Upper lobe of right lung (tissue), 1 donor: ENCODE results near the gene TXNRD1. TPM values are rescaled to one million over a fixed set of nuclear protein-coding genes. Genes with fewer than 3 reads are reported as not detected.
"Not testable (repeated sequence)": the region's sequence is repeated elsewhere in the genome, so short reads cannot be mapped to it uniquely, and the experiment has no call there.

Experiments
- ATAC-seq: fragments of 200-7000 bp; cut with Tn5 transposase; one replicate; pipeline ENCODE4 v1.9.1; 2020; ENCODE audit warnings: mild to moderate bottlenecking, moderate library complexity
- DNase-seq: peaks from one replicate; pipeline ENCODE4 v3.0.0-alpha.2; 2020
- H3K27ac ChIP-seq: fragments of 200-600 bp; one replicate; pipeline ENCODE4 v1.8.0; 2022
- H3K27me3 ChIP-seq: fragments of 200-600 bp; one replicate; pipeline ENCODE4 v1.8.0; 2022; ENCODE audit warnings: mild to moderate bottlenecking
- H3K36me3 ChIP-seq: fragments of 200-600 bp; one replicate; pipeline ENCODE4 v1.8.0; 2022
- H3K4me1 ChIP-seq: fragments of 200-600 bp; one replicate; pipeline ENCODE4 v1.8.0; 2022
- H3K4me3 ChIP-seq: fragments of 200-600 bp; one replicate; pipeline ENCODE4 v1.8.0; 2022; ENCODE audit warnings: mild to moderate bottlenecking
- H3K9me3 ChIP-seq: fragments of 200-600 bp; one replicate; pipeline ENCODE4 v1.8.0; 2022
- intact Hi-C: fragments of 100-400 bp; cut with DNase I; formaldehyde crosslinking; loops from one replicate; pipeline ENCODE4 v1.11.0; 2022
- total RNA-seq: library from RNA; stranded (reverse); fragmentation: NEBNext Ultra II Directional; extraction: Animal tissue kit (Norgen Biotek cat#: 25700); gene quantifications from one replicate; pipeline ENCODE4 v1.2.1, GENCODE V29; 2021
- TF ChIP-seq, protein P1 (sequence below): fragments of 200-600 bp; IDR thresholded peaks from one replicate; pipeline ENCODE4 v1.8.0; 2022; ENCODE audit warnings: antibody characterized with exemption
- donor health status: DM: no; HTN: yes; CAD: no; lungs with severe emphysema.

TXNRD1 gene
- total RNA-seq, 1 donor from 2014 or later, result 161 TPM

DNA sequence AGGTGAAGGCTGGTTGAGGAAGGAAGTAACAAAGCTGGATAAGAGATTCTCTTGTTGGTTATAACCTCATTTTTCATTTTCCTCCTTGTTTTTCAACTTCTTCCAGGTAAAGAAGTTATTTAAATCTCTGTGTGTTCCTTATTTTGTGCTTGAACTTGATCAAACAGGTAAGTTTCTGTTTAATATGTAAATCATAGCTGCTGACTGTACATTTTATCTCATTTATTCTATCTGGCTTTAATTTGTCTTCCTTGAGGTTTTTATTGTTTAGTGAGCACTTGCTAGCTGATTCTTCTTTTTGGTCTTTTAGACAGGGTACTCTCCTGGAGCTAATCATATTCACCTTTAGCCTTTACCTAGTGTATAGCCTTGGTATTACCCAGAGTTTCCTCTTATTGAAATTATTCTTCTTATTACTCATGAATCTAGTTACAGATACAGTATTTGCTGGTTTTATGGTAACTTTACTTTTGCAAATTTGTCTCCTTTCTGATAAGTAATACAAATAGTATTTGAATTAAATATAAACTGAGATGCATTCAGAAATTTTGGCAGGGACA is 42.4 kb downstream of the TXNRD1 start:
- no peaks in the 10 kb centered on the region for H3K36me3 ChIP-seq
- DNase-seq (no peak), ATAC-seq (no peak)
- no peaks in the 10 kb centered on the region for H3K27me3 ChIP-seq
- no peaks in the 10 kb centered on the region for H3K4me1 ChIP-seq
- no peak overlapping the region for H3K27ac ChIP-seq
- TF ChIP-seq, protein P1, sequence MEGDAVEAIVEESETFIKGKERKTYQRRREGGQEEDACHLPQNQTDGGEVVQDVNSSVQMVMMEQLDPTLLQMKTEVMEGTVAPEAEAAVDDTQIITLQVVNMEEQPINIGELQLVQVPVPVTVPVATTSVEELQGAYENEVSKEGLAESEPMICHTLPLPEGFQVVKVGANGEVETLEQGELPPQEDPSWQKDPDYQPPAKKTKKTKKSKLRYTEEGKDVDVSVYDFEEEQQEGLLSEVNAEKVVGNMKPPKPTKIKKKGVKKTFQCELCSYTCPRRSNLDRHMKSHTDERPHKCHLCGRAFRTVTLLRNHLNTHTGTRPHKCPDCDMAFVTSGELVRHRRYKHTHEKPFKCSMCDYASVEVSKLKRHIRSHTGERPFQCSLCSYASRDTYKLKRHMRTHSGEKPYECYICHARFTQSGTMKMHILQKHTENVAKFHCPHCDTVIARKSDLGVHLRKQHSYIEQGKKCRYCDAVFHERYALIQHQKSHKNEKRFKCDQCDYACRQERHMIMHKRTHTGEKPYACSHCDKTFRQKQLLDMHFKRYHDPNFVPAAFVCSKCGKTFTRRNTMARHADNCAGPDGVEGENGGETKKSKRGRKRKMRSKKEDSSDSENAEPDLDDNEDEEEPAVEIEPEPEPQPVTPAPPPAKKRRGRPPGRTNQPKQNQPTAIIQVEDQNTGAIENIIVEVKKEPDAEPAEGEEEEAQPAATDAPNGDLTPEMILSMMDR, result no peak
- no peaks in the 10 kb centered on the region for H3K9me3 ChIP-seq
- no peak overlapping the region for H3K4me3 ChIP-seq
- intact Hi-C loops, result no loop called here

DNA sequence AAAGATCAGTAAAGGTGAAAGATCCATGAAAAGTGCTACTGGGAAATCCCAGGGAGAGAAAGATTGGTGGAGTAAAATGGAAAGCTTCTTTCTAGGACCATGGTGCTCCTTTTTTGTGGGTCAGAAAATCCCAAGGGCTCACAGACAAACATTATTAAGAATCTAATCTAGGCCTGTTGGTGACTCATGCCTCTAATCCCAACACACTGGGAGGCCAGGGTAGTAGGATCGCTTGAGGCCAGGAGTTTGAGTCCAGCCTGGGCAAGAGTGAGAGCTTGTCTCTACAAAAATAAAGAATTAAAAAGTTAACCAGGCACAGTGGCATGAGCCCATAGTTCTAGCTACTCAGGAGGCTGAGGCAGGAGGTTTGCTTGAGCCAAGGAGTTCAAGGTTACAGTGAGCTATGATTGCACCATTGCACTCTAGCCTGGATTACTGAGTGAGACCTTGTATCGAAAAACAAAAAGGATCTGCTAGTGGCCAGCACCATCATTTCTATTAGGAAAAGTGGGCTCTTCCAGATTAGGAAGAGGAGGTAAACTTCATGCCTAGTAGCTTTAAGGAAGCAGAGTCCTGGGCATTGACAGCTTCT is 43.0 kb downstream of the TXNRD1 start:
- ATAC-seq, result no peak

GRCh38 chr12:104263026-104263425 is 47.4 kb downstream of the TXNRD1 start:
- ATAC-seq (no peak), DNase-seq (no peak)
- H3K4me3 ChIP-seq, result no peak overlapping the region
- no peaks in the 10 kb centered on the region for H3K27me3 ChIP-seq
- no peak overlapping the region for H3K27ac ChIP-seq
- no peaks in the 10 kb centered on the region for H3K9me3 ChIP-seq
- TF ChIP-seq, protein P1, result no peak
- intact Hi-C loops, result no loop called here
- H3K36me3 ChIP-seq, result no peaks in the 10 kb centered on the region
- H3K4me1 ChIP-seq, result no peaks in the 10 kb centered on the region

More for the DNA sequence above, 43.0 kb downstream of the TXNRD1 start:
- Histone ChIP-seq H3K27ac (no peak overlapping the region), H3K4me3 (no peak overlapping the region), H3K9me3 (no peaks in the 10 kb centered on the region), H3K27me3 (no peaks in the 10 kb centered on the region), H3K36me3 (no peaks in the 10 kb centered on the region), H3K4me1 (no peaks in the 10 kb centered on the region)
- no peak for DNase-seq
- intact Hi-C loops, result no loop called here
- TF ChIP-seq, protein P1, result no peak

DNA sequence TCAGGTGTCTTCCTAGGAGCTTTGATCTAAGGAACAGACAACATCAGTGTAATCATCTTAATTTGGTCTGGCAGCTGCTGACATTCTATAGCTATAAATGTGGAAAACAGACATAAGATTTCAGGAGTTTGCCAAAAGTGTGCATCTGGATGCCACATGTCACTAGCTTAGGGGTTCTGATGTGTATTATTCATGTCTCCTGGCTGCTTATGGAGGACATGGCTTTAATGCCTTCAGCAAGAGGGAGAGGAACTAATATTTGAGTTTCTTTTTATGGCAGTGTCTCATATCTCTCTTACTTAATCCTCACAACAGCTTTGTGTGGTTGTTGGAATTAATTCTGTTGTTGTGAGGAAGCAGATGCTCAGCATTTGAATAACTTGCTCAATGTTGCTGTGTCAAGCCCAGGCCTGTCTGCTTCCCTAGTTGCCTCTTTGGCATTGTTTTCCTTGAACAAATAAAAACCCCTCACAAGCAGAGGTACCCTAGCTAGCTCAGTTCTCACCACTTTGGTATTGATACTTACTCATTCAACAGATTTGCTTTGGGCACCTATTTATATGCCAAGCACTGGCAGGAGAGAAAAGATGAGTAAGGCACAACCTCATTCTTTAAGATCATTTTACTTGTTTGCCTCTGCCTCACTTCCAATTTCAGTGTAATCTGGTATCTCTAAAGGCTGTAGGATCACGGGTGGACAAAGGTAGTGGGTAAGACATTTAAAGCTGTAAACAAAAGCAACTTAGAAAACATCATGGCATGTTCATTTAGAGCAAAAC is 48.2 kb downstream of the TXNRD1 start:
- H3K4me1 ChIP-seq, result no peaks in the 10 kb centered on the region
- H3K9me3 ChIP-seq, result no peaks in the 10 kb centered on the region
- TF ChIP-seq, protein P1, result no peak
- H3K27me3 ChIP-seq, result no peaks in the 10 kb centered on the region
- DNase-seq, result no peak
- no peak overlapping the region for H3K4me3 ChIP-seq
- no peaks in the 10 kb centered on the region for H3K36me3 ChIP-seq
- ATAC-seq, result no peak
- intact Hi-C loops, result no loop called here
- H3K27ac ChIP-seq, result peak overlapping the region; percentile 40

DNA sequence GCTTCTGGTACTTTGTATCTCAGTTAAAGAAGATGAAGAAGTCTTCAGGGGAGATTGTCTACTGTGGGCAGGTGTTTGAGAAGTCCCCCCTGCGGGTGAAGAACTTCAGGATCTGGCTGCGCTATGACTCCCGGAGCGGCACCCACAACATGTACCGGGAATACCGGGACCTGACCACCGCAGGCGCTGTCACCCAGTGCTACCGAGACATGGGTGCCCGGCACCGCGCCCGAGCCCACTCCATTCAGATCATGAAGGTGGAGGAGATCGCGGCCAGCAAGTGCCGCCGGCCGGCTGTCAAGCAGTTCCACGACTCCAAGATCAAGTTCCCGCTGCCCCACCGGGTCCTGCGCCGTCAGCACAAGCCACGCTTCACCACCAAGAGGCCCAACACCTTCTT is 49.9 kb downstream of the TXNRD1 start:
- H3K27ac ChIP-seq, H3K4me3 ChIP-seq, H3K4me1 ChIP-seq, H3K9me3 ChIP-seq, ATAC-seq, intact Hi-C loops, H3K27me3 ChIP-seq, H3K36me3 ChIP-seq, DNase-seq: not testable (repeated sequence)

DNA sequence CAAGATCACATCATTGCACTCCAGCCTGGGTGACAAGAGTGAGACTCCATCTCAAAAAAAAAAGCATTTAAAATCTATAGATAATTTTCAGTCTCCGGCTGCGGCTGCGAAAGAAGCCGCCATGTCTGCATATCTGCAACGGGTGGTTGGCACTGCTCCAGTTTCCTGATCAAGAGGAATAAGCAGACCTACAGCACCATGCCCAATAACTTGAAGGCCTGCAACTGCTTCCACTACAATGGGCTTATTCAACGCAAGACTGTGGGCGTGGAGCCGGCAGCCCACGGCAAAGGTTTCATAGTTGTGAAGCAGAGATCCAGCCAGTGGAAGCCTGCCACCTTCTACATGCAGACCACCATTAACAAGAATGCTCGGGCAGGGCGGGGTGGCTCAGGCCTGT is 57.4 kb downstream of the TXNRD1 start:
- TF ChIP-seq, protein P1, result no peak
- H3K4me1 ChIP-seq, result no peaks in the 10 kb centered on the region
- no peak overlapping the region for H3K4me3 ChIP-seq
- intact Hi-C loops, result no loop called here
- H3K9me3 ChIP-seq, result no peaks in the 10 kb centered on the region
- H3K36me3 ChIP-seq, result no peaks in the 10 kb centered on the region
- H3K27ac ChIP-seq, result no peak overlapping the region
- no peak for DNase-seq
- ATAC-seq, result no peak
- H3K27me3 ChIP-seq, result no peaks in the 10 kb centered on the region
